Smooth muscle cell (in vitro differentiated cells): Measurements from ENCODE around the gene FAM110D. TPM values are rescaled to one million over a fixed set of nuclear protein-coding genes. Genes with fewer than 3 reads are reported as not detected.

Experiments used
- DNase-seq: peaks from one replicate; lab custom pipeline; 2025; ENCODE audit not compliant: unreplicated experiment; lab: John Stamatoyannopoulos, UW
- H2AFZ ChIP-seq: fragments of 200-600 bp; sonication (generic); 2 replicates; pipeline ENCODE4 v1.6.0; 2016; ENCODE audit warnings: antibody characterized with exemption, low read depth, mild to moderate bottlenecking
- H3F3A ChIP-seq: fragments of 200-600 bp; sonication (generic); 2 replicates; pipeline ENCODE4 v1.6.0; 2017; ENCODE audit warnings: antibody characterized with exemption, low read depth
- H3K27ac ChIP-seq: fragments of 200-600 bp; sonication (generic); 2 replicates; pipeline ENCODE4 v1.5.1; 2016; ENCODE audit warnings: low read depth, mild to moderate bottlenecking
- H3K27me3 ChIP-seq: fragments of 200-600 bp; sonication (generic); 2 replicates; pipeline ENCODE4 v1.6.1; 2016; ENCODE audit warnings: low read depth, mild to moderate bottlenecking
- H3K36me3 ChIP-seq: fragments of 200-600 bp; sonication (generic); 2 replicates; pipeline ENCODE4 v1.5.1; 2016; ENCODE audit warnings: low read depth
- H3K4me1 ChIP-seq: fragments of 200-600 bp; sonication (generic); 2 replicates; pipeline ENCODE4 v1.5.1; 2016; ENCODE audit warnings: low read depth
- H3K4me2 ChIP-seq: fragments of 200-600 bp; sonication (generic); 2 replicates; pipeline ENCODE4 v1.6.0; 2016; ENCODE audit warnings: mild to moderate bottlenecking
- H3K4me3 ChIP-seq: fragments of 200-600 bp; sonication (generic); 2 replicates; pipeline ENCODE4 v1.5.1; 2016; ENCODE audit warnings: mild to moderate bottlenecking
- H3K79me2 ChIP-seq: fragments of 200-600 bp; sonication (generic); 2 replicates; pipeline ENCODE4 v1.6.0; 2016; ENCODE audit warnings: low read depth, mild to moderate bottlenecking
- H3K9ac ChIP-seq: fragments of 200-600 bp; sonication (generic); 2 replicates; pipeline ENCODE4 v1.6.0; 2016; ENCODE audit warnings: low read depth
- H3K9me3 ChIP-seq: fragments of 200-600 bp; sonication (generic); replicated peaks from 2 replicates; pipeline ENCODE4 v1.5.1; 2016; ENCODE audit warnings: low read depth
- H4K20me1 ChIP-seq: fragments of 200-600 bp; sonication (generic); 2 replicates; pipeline ENCODE4 v1.6.0; 2016; ENCODE audit warnings: low read depth
- WGBS: methylation state at CpG from one replicate; pipeline ENCODE4 v1.1.7; 2016; ENCODE audit warnings: low lambda C conversion rate; 5-methylcytosine and 5-hydroxymethylcytosine counted together
- polyA plus RNA-seq: library from polyadenylated mRNA; unstranded; fragments of >200 nt; fragmentation: Nextera tagmentation; extraction: Ambion mirVana; gene quantifications from 2 replicates; pipeline ENCODE4 v1.2.1, GENCODE V29; 2016
- total RNA-seq: library from RNA; depleted of rRNA; stranded (reverse); fragments of >200 nt; gene quantifications from 2 replicates; pipeline ENCODE4 v1.2.3, GENCODE V29; 2014
- TF ChIP-seq, protein P1 (sequence below): fragments of 200-600 bp; sonication (generic); IDR thresholded peaks from 2 replicates; pipeline ENCODE4 v1.5.1; 2017; ENCODE audit warnings: borderline replicate concordance, mild to moderate bottlenecking, antibody characterized with exemption; ENCODE audit not compliant: insufficient read depth, poor library complexity, severe bottlenecking

Gene FAM110D
- total and polyA plus RNA-seq, 2 experiments from 2014 or later, result not detected

DNA sequence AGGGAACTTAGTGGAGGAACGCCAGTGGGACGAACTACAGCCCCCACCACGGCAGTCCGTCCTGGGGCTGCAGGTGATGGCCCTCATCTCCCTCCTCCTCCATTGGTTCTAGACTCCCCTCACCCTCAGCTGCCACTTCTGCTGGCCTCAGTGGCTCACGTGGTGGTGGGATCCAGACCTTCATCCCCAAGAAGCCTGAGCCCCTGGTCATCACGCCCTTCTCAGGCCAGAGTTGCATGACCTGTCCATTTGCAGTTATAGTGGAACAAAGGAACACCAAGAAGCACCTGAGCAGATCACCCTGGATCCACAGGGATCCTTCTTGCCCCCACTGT lies 13.0 kb upstream of the FAM110D start:
- Histone ChIP-seq H3K27me3 (no peaks in the 10 kb centered on the region), H3F3A (no peaks in the 10 kb centered on the region), H3K9me3 (no peaks in the 10 kb centered on the region), H4K20me1 (no peaks in the 10 kb centered on the region), H3K79me2 (no peaks in the 10 kb centered on the region), H3K9ac (no peak overlapping the region), H3K4me3 (no peak overlapping the region), H3K4me2 (no peak overlapping the region), H3K27ac (no peak overlapping the region), H3K36me3 (no peaks in the 10 kb centered on the region), H2AFZ (no peak overlapping the region), H3K4me1 (no peaks in the 10 kb centered on the region)
- no peak for DNase-seq
- TF ChIP-seq, protein P1, sequence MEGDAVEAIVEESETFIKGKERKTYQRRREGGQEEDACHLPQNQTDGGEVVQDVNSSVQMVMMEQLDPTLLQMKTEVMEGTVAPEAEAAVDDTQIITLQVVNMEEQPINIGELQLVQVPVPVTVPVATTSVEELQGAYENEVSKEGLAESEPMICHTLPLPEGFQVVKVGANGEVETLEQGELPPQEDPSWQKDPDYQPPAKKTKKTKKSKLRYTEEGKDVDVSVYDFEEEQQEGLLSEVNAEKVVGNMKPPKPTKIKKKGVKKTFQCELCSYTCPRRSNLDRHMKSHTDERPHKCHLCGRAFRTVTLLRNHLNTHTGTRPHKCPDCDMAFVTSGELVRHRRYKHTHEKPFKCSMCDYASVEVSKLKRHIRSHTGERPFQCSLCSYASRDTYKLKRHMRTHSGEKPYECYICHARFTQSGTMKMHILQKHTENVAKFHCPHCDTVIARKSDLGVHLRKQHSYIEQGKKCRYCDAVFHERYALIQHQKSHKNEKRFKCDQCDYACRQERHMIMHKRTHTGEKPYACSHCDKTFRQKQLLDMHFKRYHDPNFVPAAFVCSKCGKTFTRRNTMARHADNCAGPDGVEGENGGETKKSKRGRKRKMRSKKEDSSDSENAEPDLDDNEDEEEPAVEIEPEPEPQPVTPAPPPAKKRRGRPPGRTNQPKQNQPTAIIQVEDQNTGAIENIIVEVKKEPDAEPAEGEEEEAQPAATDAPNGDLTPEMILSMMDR, result no peak
- WGBS, result 38% methylated on average over 6 of the region's 6 CpGs

DNA sequence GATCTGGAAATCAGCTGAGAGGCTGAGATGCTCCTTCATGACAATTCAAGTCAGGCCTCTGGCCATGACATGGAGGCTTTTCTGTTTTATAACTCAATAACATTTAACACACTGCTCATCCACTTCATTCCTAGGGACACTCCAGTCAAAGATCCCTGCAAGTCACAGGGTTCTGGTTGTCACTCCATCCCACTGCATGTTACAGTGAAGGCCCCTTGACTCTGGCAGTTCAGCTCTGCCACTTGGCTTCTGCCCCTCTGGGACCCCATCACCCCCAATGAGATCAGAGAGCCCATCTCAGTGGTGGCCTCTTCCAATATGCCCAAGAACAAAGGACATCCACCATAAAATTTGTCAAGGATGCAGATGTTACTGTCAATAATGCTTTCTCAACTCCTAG lies 10.0 kb upstream of the FAM110D start:
- H3K27me3 ChIP-seq, result peaks cover 3% of the 10 kb centered on the region
- TF ChIP-seq, protein P1, result no peak
- no peaks in the 10 kb centered on the region for H3K36me3 ChIP-seq
- no peak for DNase-seq
- no peaks in the 10 kb centered on the region for H3K79me2 ChIP-seq
- H3K9ac ChIP-seq, result no peak overlapping the region
- no peak overlapping the region for H3K27ac ChIP-seq
- no peaks in the 10 kb centered on the region for H3K4me1 ChIP-seq
- H3K4me3 ChIP-seq, result no peak overlapping the region
- H3K4me2 ChIP-seq, result no peak overlapping the region
- no peaks in the 10 kb centered on the region for H3F3A ChIP-seq
- H4K20me1 ChIP-seq, result no peaks in the 10 kb centered on the region
- H2AFZ ChIP-seq, result no peak overlapping the region
- no peaks in the 10 kb centered on the region for H3K9me3 ChIP-seq

DNA sequence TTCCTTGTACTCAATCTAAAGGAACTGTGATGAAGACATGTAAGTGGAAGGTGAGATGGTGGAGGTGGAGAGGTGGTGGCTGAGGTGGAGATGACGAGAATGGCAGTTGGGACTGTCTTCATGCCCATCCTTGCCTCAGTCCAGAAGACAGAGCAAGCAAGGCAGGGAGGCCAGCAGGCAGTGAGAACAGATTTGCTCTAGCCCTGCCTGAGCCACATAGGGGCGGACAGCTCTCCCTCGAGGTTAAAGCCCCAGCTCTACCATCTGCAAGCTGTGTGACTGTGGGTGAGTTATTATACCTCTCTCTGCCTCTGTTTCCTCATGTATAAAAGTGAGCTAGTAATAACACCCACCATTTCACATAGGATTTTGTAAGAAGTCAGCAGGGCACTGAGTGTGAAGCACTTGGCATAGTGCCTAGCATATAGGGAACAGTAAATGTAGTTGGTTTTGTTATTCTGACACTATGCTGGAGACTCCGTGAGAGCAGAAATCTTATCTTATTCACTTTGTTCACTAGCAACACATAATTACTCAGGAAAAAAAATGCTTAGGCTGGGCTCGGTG lies 4.8 kb upstream of the FAM110D start:
- Histone ChIP-seq H3F3A (no peaks in the 10 kb centered on the region), H3K9me3 (no peaks in the 10 kb centered on the region), H3K27ac (no peak overlapping the region), H3K79me2 (no peaks in the 10 kb centered on the region), H2AFZ (no peak overlapping the region), H3K27me3 (peaks cover 15% of the 10 kb centered on the region), H3K36me3 (no peaks in the 10 kb centered on the region), H3K4me3 (no peak overlapping the region), H3K4me2 (no peak overlapping the region), H4K20me1 (no peaks in the 10 kb centered on the region), H3K4me1 (peaks cover 21% of the 10 kb centered on the region), H3K9ac (no peak overlapping the region)
- TF ChIP-seq, protein P1, result no peak
- WGBS, result 63% methylated on average over 5 of the region's 5 CpGs
- DNase-seq, result no peak

DNA sequence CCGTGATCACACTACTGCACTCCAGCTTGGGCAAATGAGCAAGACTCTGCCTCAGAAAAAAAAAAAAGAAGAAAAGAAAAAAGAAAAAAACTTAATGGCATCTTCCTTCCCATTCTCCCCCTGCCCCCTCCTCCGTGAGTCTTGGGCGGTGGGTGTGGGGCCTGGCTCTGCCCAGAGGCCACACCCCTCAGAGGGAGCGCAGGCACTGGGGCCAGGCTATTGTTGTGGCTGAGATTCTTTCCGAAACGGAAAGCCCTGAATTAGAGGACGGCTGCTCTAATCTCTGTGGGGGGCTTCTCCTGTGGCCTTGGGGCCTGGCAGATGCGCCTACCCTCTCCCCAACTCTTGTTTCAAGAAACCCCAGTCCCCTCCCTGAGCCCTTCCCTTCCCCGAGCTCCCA lies 4.1 kb upstream of the FAM110D start:
- H3K27me3 ChIP-seq, result peaks cover 15% of the 10 kb centered on the region
- WGBS, result 26% methylated on average over 8 of the region's 9 CpGs

More for the DNA sequence above, 4.1 kb upstream of the FAM110D start:
- H4K20me1 ChIP-seq, result no peaks in the 10 kb centered on the region
- H3K9ac ChIP-seq, result no peak overlapping the region
- H3K4me2 ChIP-seq, result no peak overlapping the region
- H3K27ac ChIP-seq, result no peak overlapping the region
- H3K36me3 ChIP-seq, result no peaks in the 10 kb centered on the region
- H3K9me3 ChIP-seq, result no peaks in the 10 kb centered on the region
- TF ChIP-seq, protein P1, result no peak
- no peak for DNase-seq
- no peaks in the 10 kb centered on the region for H3F3A ChIP-seq
- no peak overlapping the region for H2AFZ ChIP-seq
- H3K4me3 ChIP-seq, result no peak overlapping the region
- H3K4me1 ChIP-seq, result peaks cover 21% of the 10 kb centered on the region
- no peaks in the 10 kb centered on the region for H3K79me2 ChIP-seq
